Astrocyte of the hippocampus (primary cell): ENCODE measurements around the gene CKAP4.

ENCODE experiments used
- DNase-seq: peaks from one replicate; pipeline ENCODE4 v3.0.0; 2011; ENCODE audit warnings: low read depth, low spot score

CKAP4 gene

GRCh38 chr12:106240821-106241220, 7.0 kb downstream of the CKAP4 start:
- no peak for DNase-seq

- DNase-seq: no peak
Measured at GRCh38 chr12:106239951-106240335, 7.9 kb downstream of the CKAP4 start.

GRCh38 chr12:106239241-106239950, 8.4 kb downstream of the CKAP4 start:
- DNase-seq: no peak

GRCh38 chr12:106238146-106238545, 9.7 kb downstream of the CKAP4 start:
- peak; percentile 15 for DNase-seq

GRCh38 chr12:106235770-106236169, 12.1 kb downstream of the CKAP4 start:
- no peak for DNase-seq

- DNase-seq: peak; percentile 20
Measured at GRCh38 chr12:106234449-106234848, 13.4 kb downstream of the CKAP4 start.

- no peak for DNase-seq
Measured at GRCh38 chr12:106233011-106233410, 14.8 kb downstream of the CKAP4 start.

GRCh38 chr12:106229036-106229591, 18.7 kb downstream of the CKAP4 start:
- no peak for DNase-seq

GRCh38 chr12:106228320-106228710, 19.5 kb downstream of the CKAP4 start:
- DNase-seq: no peak

- DNase-seq: no peak
Measured at GRCh38 chr12:106227641-106228319, 20.0 kb downstream of the CKAP4 start.

GRCh38 chr12:106226884-106227640, 20.8 kb downstream of the CKAP4 start:
- peak; percentile 73 for DNase-seq

- no peak for DNase-seq
Measured at GRCh38 chr12:106224355-106224706, 23.5 kb downstream of the CKAP4 start.

- peak; percentile 86 for DNase-seq
Measured at GRCh38 chr12:106223485-106224354, 24.1 kb downstream of the CKAP4 start.

GRCh38 chr12:106220536-106220935, 27.3 kb downstream of the CKAP4 start:
- DNase-seq: no peak

- no peak for DNase-seq
Measured at GRCh38 chr12:106219043-106219442, 28.8 kb downstream of the CKAP4 start.

GRCh38 chr12:106217706-106218105, 30.1 kb downstream of the CKAP4 start:
- DNase-seq: no peak

GRCh38 chr12:106214571-106214970, 33.2 kb downstream of the CKAP4 start:
- DNase-seq: no peak

GRCh38 chr12:106213662-106214061, 34.2 kb downstream of the CKAP4 start:
- DNase-seq: no peak

- DNase-seq: no peak
Measured at GRCh38 chr12:106211973-106212372, 35.8 kb downstream of the CKAP4 start.

GRCh38 chr12:106205208-106206069, 42.4 kb downstream of the CKAP4 start:
- DNase-seq: no peak
